Umbilical cord (tissue), 2 donors: ENCODE measurements around the gene DBH. TPM values are rescaled to one million over a fixed set of nuclear protein-coding genes. Genes with fewer than 3 reads are reported as not detected.

Experiments
- DNase-seq: peaks from one replicate; pipeline ENCODE4 v3.0.0-alpha.2; 2015; ENCODE audit warnings: low spot score
- total RNA-seq: library from RNA; depleted of rRNA; stranded (reverse); fragments of >200 nt; gene quantifications from one replicate; pipeline ENCODE4 v1.2.3, GENCODE V29; 2014; ENCODE audit warnings: low replicate concordance; ENCODE audit not compliant: insufficient read depth

DBH gene
- total RNA-seq, 1 donor from 2014 or later = 0.72 TPM

DNA sequence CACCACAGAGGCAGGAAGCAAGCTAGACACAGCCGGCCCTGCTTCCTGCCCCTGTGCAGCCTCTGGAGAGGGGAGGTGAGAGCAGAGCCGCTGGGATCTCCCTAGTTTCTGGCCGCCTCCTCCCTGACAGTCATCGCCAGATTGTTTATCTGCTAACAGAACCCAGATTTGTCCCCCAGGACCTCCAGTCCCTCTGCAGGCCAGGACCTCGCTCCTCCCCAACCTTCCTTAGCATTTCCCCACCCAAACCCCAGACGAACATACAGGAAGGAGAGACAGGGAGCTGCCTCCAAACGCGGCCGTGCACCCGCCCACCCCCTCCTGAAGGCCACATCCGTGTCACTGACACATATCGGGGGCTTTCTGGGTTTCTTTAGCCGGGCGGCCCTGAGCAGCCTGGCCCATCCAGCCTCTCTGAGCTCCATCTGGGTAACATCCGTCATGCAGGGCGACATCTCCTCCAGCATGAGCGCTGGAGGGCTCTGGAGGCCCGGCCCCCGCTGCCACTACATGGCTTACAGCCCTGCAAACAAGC lies 47.5 kb downstream of the DBH start:
- peak; percentile 45 for DNase-seq

GRCh38 chr9:133684121-133684935 lies 48.2 kb downstream of the DBH start:
- no peak for DNase-seq

- no peak for DNase-seq
Measured at GRCh38 chr9:133684936-133685361, 48.8 kb downstream of the DBH start.

GRCh38 chr9:133685653-133686609 lies 49.8 kb downstream of the DBH start:
- DNase-seq = no peak

DNA sequence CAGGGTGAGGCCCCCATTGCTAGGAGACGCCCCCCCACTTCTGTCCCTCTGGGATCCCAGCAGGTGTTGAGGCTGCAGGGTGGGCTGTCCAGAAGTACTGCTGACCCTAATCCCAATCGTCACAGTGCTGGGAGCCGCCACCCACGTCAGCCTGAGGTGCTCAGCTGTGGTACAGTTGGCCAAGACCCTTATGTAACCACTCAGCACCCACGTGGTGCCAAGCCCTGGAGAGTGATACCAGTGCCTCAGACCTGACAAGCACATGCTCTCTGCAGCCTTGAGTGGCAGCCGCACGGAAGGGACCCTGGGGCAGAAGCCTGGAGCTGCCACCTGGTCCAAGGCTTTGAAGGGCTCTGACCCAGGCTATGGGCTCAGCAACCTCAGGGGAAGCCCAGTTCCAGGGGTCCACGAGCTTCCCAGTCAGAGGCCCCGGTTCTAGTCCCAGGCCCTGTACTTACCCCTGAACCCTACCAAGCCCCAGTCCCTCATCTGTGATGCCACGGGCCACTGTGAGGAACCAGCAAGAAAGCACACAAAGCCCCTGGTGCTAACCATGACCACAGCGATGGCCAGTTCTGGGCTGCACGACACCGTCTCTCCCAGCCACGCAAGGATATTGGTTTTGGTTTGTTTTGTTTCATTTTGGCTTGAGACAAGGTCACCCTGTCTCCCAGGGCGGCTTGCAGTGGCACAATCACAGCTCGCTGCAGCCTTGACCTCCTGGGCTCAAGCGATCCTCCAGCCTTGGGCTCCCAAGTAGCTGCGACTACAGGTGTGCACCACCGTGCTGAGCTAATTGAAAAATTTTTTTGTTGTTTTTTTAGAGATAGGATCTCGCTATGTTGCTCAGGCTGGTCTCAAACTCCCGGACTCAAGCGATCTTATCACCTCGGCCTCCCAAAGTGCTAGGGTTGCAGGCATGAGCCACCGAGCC lies 50.7 kb downstream of the DBH start:
- DNase-seq = no peak

DNA sequence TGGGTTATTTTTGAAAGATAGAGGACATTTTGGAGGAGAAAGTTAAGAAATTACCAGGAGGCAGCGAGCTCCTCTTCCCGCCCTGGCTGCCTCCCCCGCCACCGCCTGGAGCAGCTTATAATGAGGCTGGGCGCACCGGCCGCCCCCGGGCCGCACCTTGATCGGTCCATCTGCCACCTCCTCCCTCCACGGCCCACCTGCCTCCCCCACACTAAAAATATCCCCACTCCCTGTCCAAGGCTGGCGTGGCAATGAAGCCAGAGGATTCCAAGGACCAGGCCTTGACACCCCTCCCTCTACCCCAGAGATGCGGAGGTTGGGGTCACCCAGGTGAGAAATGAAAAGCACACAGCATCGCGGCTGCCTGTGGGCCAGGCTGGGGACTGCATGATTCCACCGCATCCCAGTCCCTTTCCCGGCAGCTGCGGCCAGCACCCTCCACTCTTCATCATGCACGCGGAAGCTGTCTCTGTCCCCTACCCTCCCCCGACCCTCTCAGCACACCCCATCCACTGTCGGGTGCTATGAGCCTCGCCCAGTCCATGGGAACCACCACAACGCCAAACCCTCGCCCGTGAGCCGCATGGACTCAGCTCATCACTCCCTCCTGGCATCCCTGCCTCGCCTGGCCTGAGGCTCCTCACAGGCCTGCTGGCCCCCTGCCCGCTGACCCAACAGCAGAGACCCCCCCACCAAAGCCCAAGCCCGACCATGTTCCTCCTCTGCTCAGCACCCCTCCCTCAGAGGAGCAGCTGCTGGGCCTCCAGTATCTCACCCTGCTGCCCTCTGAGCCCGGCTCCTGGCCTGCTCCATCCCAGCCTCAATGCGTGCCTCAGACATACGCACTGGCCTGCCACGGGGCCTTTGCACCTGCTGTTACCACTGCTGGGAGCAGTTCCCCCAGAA lies 51.9 kb downstream of the DBH start:
- no peak for DNase-seq

GRCh38 chr9:133689151-133689763 lies 53.1 kb downstream of the DBH start:
- DNase-seq = no peak

DNA sequence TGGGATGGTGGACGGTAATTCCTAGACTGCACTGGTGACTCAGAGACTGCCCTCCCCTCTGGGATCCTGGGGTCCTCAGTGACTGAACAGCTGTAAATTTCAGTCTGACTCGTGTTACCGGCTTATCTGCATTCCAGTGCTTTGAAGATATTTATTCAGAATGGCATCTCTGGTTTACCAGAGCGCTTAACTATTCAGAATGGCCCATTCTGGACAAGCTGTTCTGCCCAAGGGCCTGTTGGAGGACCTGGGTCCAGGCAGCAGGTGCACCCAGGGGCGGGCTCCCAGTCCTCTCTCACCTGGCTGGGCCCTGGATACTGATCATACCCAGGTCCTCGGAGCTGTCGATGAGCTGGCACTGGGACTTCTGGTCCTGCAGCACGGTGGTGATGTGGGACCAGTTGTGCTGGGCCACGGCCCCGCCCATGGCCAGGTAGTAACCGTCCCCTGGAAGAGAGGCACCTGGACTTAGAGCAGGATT lies 54.0 kb downstream of the DBH start:
- peak; percentile 82 for DNase-seq

GRCh38 chr9:133691191-133691590 lies 55.0 kb downstream of the DBH start:
- DNase-seq = no peak

- no peak for DNase-seq
Measured at GRCh38 chr9:133691626-133692363, 55.6 kb downstream of the DBH start.

DNA sequence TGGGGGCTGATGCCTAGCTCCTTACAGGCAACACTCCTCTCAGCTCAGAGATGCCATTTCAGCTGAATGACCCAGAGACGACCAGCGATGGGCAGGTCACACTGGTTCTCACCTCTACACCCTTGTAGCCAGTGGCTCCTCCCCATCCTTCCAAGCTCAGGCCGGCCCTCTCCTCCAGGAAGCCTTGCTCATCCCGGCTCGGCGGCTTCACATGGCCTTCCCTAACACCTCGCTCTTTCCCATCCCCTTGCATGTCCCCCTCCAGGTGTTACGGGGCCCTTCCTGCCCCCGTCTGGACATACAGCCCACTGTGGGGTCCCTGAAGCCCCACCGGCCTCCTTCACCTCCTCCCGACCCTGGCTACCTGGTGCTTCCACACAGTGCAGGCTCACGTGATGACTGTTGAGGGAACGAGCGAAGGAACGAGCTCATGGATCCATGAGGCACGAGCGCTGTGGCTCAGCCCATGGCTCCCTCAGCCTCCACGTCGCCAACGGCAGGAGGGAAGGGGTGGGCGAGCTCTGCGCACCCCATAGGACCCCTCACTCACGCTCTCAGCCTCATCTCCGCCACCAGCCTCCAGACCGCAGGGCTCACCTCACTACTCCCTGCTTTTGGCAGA lies 56.3 kb downstream of the DBH start:
- DNase-seq = no peak

GRCh38 chr9:133693116-133693515 lies 57.0 kb downstream of the DBH start:
- DNase-seq = no peak

- DNase-seq = no peak
Measured at GRCh38 chr9:133693703-133694529, 57.8 kb downstream of the DBH start.

GRCh38 chr9:133694686-133695085 lies 58.5 kb downstream of the DBH start:
- DNase-seq = no peak

GRCh38 chr9:133696071-133696472 lies 59.9 kb downstream of the DBH start:
- no peak for DNase-seq

DNA sequence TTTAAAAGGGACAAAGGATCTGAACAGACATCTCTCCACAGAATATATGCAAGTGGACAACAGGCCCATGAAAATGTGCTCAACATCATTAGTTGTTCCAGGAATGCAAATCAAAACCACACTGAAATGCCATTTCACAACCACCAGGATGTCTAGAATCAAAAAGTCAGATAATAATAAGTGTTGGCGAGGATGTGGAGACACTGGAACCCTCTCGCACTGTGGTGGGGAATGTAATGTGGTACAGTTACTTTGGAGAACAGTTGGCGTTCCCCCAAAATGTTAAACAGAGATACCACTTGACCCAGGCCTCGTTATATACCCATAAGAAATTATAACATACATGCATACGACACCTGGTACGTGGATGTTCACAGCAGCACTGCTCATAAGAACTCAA lies 63.4 kb downstream of the DBH start:
- no peak for DNase-seq

DNA sequence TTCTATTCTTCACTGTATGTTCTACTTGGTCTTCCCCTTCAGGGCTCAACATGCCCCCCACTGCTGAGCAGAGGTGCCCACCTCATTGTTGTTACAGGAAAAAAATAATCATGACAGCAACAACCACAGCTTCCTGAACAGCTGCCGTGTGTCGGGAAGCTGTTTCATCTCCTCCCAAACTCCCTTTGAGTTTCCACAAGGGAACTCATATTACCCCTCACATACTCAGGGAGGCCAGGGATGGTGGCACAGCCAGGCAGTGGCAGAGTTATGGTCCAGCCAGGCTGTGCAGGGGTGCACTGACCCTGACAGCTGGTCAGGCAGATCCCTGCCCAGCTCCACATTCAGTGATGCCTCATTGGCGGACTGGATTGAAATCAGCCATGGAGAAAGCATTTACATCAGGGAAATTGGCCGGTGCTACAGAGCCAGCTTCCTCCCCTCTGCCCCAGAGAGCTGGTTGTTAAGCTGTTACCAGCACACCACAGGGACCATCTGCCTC lies 64.7 kb downstream of the DBH start:
- no peak for DNase-seq
